Astrocyte (in vitro differentiated cells and primary cell): ENCODE results near the gene TRPC4AP. TPM values are rescaled to one million over a fixed set of nuclear protein-coding genes. Genes with fewer than 3 reads are reported as not detected.

ENCODE experiments used
- DNase-seq: peaks from one replicate; pipeline ENCODE4 v3.0.0-alpha.2; 2010; ENCODE audit warnings: low read depth
- FAIRE-seq: peaks from 2 replicates; lab custom pipeline; 2011; peaks lifted over from hg19 to GRCh38; lab: Jason Lieb, UNC
- H2AFZ ChIP-seq: 2 replicates; pipeline ENCODE4 v1.6.0; 2012; ENCODE audit warnings: low read depth, low read length, inconsistent platforms
- H3K27ac ChIP-seq: 2 replicates; pipeline ENCODE4 v1.5.1; 2011; ENCODE audit warnings: low read depth, low read length, inconsistent platforms
- H3K27me3 ChIP-seq: 2 replicates; pipeline ENCODE4 v1.6.0; 2011; ENCODE audit warnings: low read length, inconsistent platforms; ENCODE audit not compliant: insufficient read depth
- H3K36me3 ChIP-seq: 2 replicates; pipeline ENCODE4 v1.5.1; 2011; ENCODE audit warnings: low read length, inconsistent platforms; ENCODE audit not compliant: insufficient read depth
- H3K4me1 ChIP-seq: 2 replicates; pipeline ENCODE4 v1.5.1; 2011; ENCODE audit warnings: low read length, inconsistent platforms; ENCODE audit not compliant: insufficient read depth
- H3K4me2 ChIP-seq: 2 replicates; pipeline ENCODE4 v1.6.0; 2012; ENCODE audit warnings: low read length, inconsistent platforms
- H3K4me3 ChIP-seq: 2 replicates; pipeline ENCODE4 v1.5.1; 2011; ENCODE audit warnings: low read depth, mild to moderate bottlenecking, low read length, inconsistent platforms; ENCODE audit not compliant: insufficient read depth
- H3K79me2 ChIP-seq: 2 replicates; pipeline ENCODE4 v1.6.0; 2012; ENCODE audit warnings: mild to moderate bottlenecking, low read length, inconsistent platforms; ENCODE audit not compliant: insufficient read depth
- H3K9ac ChIP-seq: 2 replicates; pipeline ENCODE4 v1.6.0; 2012; ENCODE audit warnings: mild to moderate bottlenecking, low read length, inconsistent platforms
- H3K9me3 ChIP-seq: 2 replicates; pipeline ENCODE4 v1.5.1; 2012; ENCODE audit warnings: low read depth, mild to moderate bottlenecking, low read length, inconsistent platforms; ENCODE audit not compliant: insufficient read depth
- H4K20me1 ChIP-seq: 2 replicates; pipeline ENCODE4 v1.6.0; 2012; ENCODE audit warnings: low read length, inconsistent platforms; ENCODE audit not compliant: insufficient read depth
- H3K27ac Mint-ChIP-seq: one replicate; pipeline ENCODE4 v1.8.0; 2021; ENCODE audit warnings: mild to moderate bottlenecking, mixed read lengths; ENCODE audit not compliant: unreplicated experiment
- H3K27me3 Mint-ChIP-seq: one replicate; pipeline ENCODE4 v1.8.0; 2021; ENCODE audit warnings: low read depth, mixed read lengths; ENCODE audit not compliant: unreplicated experiment
- H3K36me3 Mint-ChIP-seq: one replicate; pipeline ENCODE4 v1.8.0; 2021; ENCODE audit warnings: low read depth, mixed read lengths; ENCODE audit not compliant: unreplicated experiment
- H3K4me1 Mint-ChIP-seq: one replicate; pipeline ENCODE4 v1.8.0; 2021; ENCODE audit warnings: low read depth, mixed read lengths; ENCODE audit not compliant: unreplicated experiment
- H3K4me3 Mint-ChIP-seq: one replicate; pipeline ENCODE4 v1.8.0; 2021; ENCODE audit warnings: mild to moderate bottlenecking, moderate library complexity, mixed read lengths; ENCODE audit not compliant: unreplicated experiment
- H3K9me3 Mint-ChIP-seq: one replicate; pipeline ENCODE4 v1.8.0; 2021; ENCODE audit warnings: mild to moderate bottlenecking, mixed read lengths; ENCODE audit not compliant: unreplicated experiment
- EZH2 ChIP-seq: IDR thresholded peaks from 2 replicates; pipeline ENCODE4 v1.6.1; 2012; ENCODE audit warnings: mild to moderate bottlenecking, low read length, inconsistent platforms; ENCODE audit not compliant: insufficient read depth
- total RNA-seq: library from RNA; stranded (reverse); gene quantifications from 2 replicates; pipeline ENCODE4 v1.2.1, GENCODE V29; 2021
- TF ChIP-seq, protein P1 (sequence below): IDR thresholded peaks from 2 replicates; pipeline ENCODE4 v1.5.1; 2011; ENCODE audit warnings: low read depth, mild to moderate bottlenecking, inconsistent platforms, low read length, moderate library complexity; ENCODE audit not compliant: insufficient read depth

The TRPC4AP gene
- total RNA-seq, 1 donor from 2014 or later = 92.6 TPM

GRCh38 chr20:35034145-35034544 is 58.5 kb downstream of the TRPC4AP start:
- Mint-ChIP-seq H3K27ac (no peak overlapping the region), H3K36me3 (peaks cover 30% of the 10 kb centered on the region)
- FAIRE-seq = no peak

DNA sequence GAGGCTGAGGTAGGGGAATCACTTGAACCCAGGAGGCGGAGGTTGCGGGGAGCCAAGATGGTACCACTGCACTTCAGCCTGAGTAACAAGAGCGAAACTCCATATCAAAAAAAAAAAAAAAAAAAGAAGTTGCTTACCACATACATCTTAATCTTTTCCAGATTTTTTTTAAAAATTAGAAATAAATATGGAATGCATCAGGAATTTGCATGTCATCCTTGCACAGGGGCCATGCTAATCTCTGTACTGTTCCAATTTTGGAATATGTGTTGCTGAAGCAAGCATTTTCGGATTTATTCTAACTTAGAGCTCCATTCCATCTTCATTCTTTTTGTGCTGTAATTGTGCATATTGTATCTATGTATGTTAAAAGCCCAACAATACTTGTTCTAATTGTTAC is 62.5 kb downstream of the TRPC4AP start:
- no peaks in the 10 kb centered on the region for H3K4me1 Mint-ChIP-seq
- no peak overlapping the region for H2AFZ ChIP-seq
- no peak for FAIRE-seq
- no peak overlapping the region for H3K27ac Mint-ChIP-seq
- H3K4me2 ChIP-seq = no peak overlapping the region
- peaks cover 41% of the 10 kb centered on the region for H3K36me3 ChIP-seq
- TF ChIP-seq, protein P1, sequence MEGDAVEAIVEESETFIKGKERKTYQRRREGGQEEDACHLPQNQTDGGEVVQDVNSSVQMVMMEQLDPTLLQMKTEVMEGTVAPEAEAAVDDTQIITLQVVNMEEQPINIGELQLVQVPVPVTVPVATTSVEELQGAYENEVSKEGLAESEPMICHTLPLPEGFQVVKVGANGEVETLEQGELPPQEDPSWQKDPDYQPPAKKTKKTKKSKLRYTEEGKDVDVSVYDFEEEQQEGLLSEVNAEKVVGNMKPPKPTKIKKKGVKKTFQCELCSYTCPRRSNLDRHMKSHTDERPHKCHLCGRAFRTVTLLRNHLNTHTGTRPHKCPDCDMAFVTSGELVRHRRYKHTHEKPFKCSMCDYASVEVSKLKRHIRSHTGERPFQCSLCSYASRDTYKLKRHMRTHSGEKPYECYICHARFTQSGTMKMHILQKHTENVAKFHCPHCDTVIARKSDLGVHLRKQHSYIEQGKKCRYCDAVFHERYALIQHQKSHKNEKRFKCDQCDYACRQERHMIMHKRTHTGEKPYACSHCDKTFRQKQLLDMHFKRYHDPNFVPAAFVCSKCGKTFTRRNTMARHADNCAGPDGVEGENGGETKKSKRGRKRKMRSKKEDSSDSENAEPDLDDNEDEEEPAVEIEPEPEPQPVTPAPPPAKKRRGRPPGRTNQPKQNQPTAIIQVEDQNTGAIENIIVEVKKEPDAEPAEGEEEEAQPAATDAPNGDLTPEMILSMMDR = no peak
- no peak for TF ChIP-seq EZH2
- DNase-seq = no peak
- H4K20me1 ChIP-seq = peaks cover 14% of the 10 kb centered on the region
- no peak overlapping the region for H3K4me3 Mint-ChIP-seq
- no peak overlapping the region for H3K4me3 ChIP-seq
- H3K79me2 ChIP-seq = no peaks in the 10 kb centered on the region
- H3K9me3 ChIP-seq = no peaks in the 10 kb centered on the region
- no peaks in the 10 kb centered on the region for H3K9me3 Mint-ChIP-seq
- H3K36me3 Mint-ChIP-seq = peaks cover 38% of the 10 kb centered on the region
- H3K27ac ChIP-seq = no peak overlapping the region
- H3K4me1 ChIP-seq = no peaks in the 10 kb centered on the region
- no peaks in the 10 kb centered on the region for H3K27me3 Mint-ChIP-seq
- H3K9ac ChIP-seq = no peak overlapping the region
- no peaks in the 10 kb centered on the region for H3K27me3 ChIP-seq

More at GRCh38 chr20:35034145-35034544, 58.5 kb downstream of the TRPC4AP start:
- Histone ChIP-seq H4K20me1 (peaks cover 20% of the 10 kb centered on the region), H3K9me3 (no peaks in the 10 kb centered on the region), H3K4me3 (no peak overlapping the region), H3K4me2 (no peak overlapping the region), H3K36me3 (peaks cover 43% of the 10 kb centered on the region), H3K27ac (no peak overlapping the region), H2AFZ (no peak overlapping the region), H3K79me2 (peaks cover 7% of the 10 kb centered on the region), H3K27me3 (no peaks in the 10 kb centered on the region), H3K9ac (no peak overlapping the region), H3K4me1 (no peaks in the 10 kb centered on the region)
- DNase-seq = no peak
- peaks cover 1% of the 10 kb centered on the region for H3K4me1 Mint-ChIP-seq
- TF ChIP-seq, protein P1 = no peak
- no peak for TF ChIP-seq EZH2
- H3K4me3 Mint-ChIP-seq = no peak overlapping the region
- no peaks in the 10 kb centered on the region for H3K27me3 Mint-ChIP-seq
- H3K9me3 Mint-ChIP-seq = no peaks in the 10 kb centered on the region

GRCh38 chr20:35027301-35027700 is 65.3 kb downstream of the TRPC4AP start:
- H3K27me3 Mint-ChIP-seq = no peaks in the 10 kb centered on the region
- Histone ChIP-seq H4K20me1 (peaks cover 18% of the 10 kb centered on the region), H3K4me3 (no peak overlapping the region), H3K36me3 (peaks cover 37% of the 10 kb centered on the region), H3K9ac (no peak overlapping the region), H3K27ac (no peak overlapping the region), H3K27me3 (no peaks in the 10 kb centered on the region), H3K4me2 (no peak overlapping the region), H3K79me2 (no peaks in the 10 kb centered on the region), H2AFZ (no peak overlapping the region), H3K4me1 (no peaks in the 10 kb centered on the region), H3K9me3 (no peaks in the 10 kb centered on the region)
- FAIRE-seq = no peak
- no peak overlapping the region for H3K27ac Mint-ChIP-seq
- TF ChIP-seq, protein P1 = no peak
- no peaks in the 10 kb centered on the region for H3K9me3 Mint-ChIP-seq
- no peaks in the 10 kb centered on the region for H3K4me1 Mint-ChIP-seq
- DNase-seq = no peak
- peaks cover 20% of the 10 kb centered on the region for H3K36me3 Mint-ChIP-seq
- no peak overlapping the region for H3K4me3 Mint-ChIP-seq
